Activated CD8-positive, alpha-beta T cell treated with anti-CD3 and anti-CD28 coated beads, Interleukin-2, amount 10 ng/mL, durations not matched to agents 7 days and 5 days (primary cell): ENCODE measurements around the gene MYBPH. TPM values are rescaled to one million over a fixed set of nuclear protein-coding genes. Genes with fewer than 3 reads are reported as not detected.

ENCODE experiments used
- ATAC-seq: fragments of 150-1000 bp; cut with Tn5 transposase; one replicate; pipeline ENCODE4 v1.10.0; 2021; ENCODE audit warnings: moderate library complexity
- CTCF ChIA-PET: fragments of 350-600 bp; sonication (Branson Sonifier 250); formaldehyde crosslinking; loops from one replicate; lab custom pipeline; 2021; ENCODE audit warnings: antibody characterized with exemption; lab: Charles Lee
- POLR2A ChIA-PET: fragments of 350-600 bp; sonication (Branson Sonifier 250); formaldehyde crosslinking; loops from one replicate; lab custom pipeline; 2021; ENCODE audit warnings: antibody characterized with exemption; lab: Charles Lee
- DNase-seq: peaks from one replicate; pipeline ENCODE4 v3.0.0-alpha.2; 2020
- H3K27ac Mint-ChIP-seq: one replicate; pipeline ENCODE4 v1.8.0; 2021; ENCODE audit warnings: mild to moderate bottlenecking, mixed read lengths
- H3K27me3 Mint-ChIP-seq: one replicate; pipeline ENCODE4 v1.8.0; 2021; ENCODE audit warnings: low read depth, mixed read lengths
- H3K36me3 Mint-ChIP-seq: one replicate; pipeline ENCODE4 v1.8.0; 2021; ENCODE audit warnings: low read depth, mixed read lengths
- H3K4me1 Mint-ChIP-seq: one replicate; pipeline ENCODE4 v1.8.0; 2021; ENCODE audit warnings: low read depth, mixed read lengths
- H3K4me3 Mint-ChIP-seq: one replicate; pipeline ENCODE4 v1.8.0; 2021; ENCODE audit warnings: mild to moderate bottlenecking, mixed read lengths
- H3K9me3 Mint-ChIP-seq: one replicate; pipeline ENCODE4 v1.8.0; 2022; ENCODE audit warnings: mixed read lengths; ENCODE audit not compliant: insufficient read depth
- total RNA-seq, 2 experiments: library from RNA; stranded (reverse); gene quantifications; one replicate each; pipeline ENCODE4 v1.2.3, GENCODE V29; 2021

Gene MYBPH
- total RNA-seq, 2 experiments from 2014 or later, result not detected

DNA sequence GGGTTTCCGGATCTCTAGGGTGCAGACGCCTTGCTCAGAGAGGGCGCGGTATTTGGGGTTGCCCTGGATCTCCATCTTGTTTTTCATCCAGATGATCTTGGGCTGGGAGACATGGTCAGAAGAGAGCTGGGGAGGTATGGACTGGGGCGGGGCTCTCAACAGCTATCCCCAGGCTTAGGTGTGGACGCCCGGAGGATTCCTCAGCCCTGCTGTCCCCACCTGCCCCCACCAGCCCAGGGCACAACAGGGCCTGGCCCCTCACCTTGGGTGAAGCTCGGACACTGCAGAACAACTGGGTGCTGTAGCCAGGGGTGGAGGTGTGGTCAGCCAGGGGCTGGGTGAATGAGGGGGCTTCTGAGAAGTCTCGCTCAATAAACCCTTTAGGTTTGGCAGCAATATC is 6.6 kb downstream of the MYBPH start:
- Mint-ChIP-seq H3K4me1 (peaks cover 2% of the 10 kb centered on the region), H3K36me3 (no peaks in the 10 kb centered on the region), H3K27ac (no peak overlapping the region), H3K27me3 (peaks cover 4% of the 10 kb centered on the region), H3K4me3 (no peak overlapping the region), H3K9me3 (no peaks in the 10 kb centered on the region)
- POLR2A ChIA-PET, result no interaction called here
- no peak for ATAC-seq
- CTCF ChIA-PET, result interaction anchor here (1.2 kb wide), 1 partner anchor 51 kb away, joined by 3 read pairs; no protein-coding TSS in a partner anchor
- no peak for DNase-seq

DNA sequence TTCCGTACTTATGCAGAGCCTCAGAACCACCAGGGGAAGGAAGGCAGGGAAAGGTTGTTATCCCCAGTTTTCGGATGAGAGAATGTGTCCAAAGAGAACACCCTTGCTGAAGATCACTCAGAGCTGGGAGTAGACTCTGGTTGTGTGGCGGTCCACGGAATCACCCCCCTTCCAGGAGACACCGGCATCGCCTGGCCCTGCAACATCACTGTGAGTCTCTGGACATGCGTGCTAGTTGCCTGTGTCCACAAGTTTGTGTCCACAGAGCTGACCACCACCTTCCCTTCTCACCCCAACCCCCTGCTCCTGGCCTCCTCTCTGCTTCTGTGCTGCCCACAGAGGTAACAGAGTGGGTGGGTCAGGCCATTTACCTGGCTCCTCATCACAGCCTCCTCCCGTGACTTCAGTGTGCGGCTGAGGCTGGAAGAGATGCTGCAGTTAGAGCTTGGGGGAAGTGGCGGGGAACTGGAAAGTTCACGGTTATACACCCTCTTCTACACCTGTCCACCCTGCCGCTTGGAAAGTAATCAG is 7.3 kb downstream of the MYBPH start:
- Mint-ChIP-seq H3K9me3 (no peaks in the 10 kb centered on the region), H3K27ac (no peak overlapping the region), H3K4me3 (no peak overlapping the region), H3K36me3 (no peaks in the 10 kb centered on the region), H3K27me3 (peaks cover 4% of the 10 kb centered on the region), H3K4me1 (peaks cover 2% of the 10 kb centered on the region)
- ATAC-seq, result no peak
- no peak for DNase-seq
- ChIA-PET CTCF (interaction anchor here (1.2 kb wide), 1 partner anchor 50 kb away, joined by 3 read pairs; no protein-coding TSS in a partner anchor), POLR2A (no interaction called here)

DNA sequence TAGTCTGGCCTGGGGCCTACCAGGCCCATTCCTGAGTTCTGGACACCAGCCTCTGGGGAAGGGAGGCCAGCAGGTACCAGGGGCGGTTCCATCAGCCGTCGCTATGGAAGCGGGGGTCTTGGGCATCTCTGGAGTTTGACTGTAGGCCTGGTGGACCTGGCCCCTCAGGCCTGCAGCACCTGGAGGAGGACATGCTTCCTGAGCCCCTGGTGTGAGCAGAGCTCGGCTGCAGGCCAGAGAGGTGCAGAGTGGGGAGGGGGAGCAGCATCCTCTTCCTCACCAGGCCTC is 7.8 kb downstream of the MYBPH start:
- H3K4me1 Mint-ChIP-seq, result peaks cover 2% of the 10 kb centered on the region
- no peak for DNase-seq
- H3K36me3 Mint-ChIP-seq, result no peaks in the 10 kb centered on the region
- ATAC-seq, result no peak
- no peak overlapping the region for H3K4me3 Mint-ChIP-seq
- H3K9me3 Mint-ChIP-seq, result no peaks in the 10 kb centered on the region
- ChIA-PET CTCF (no interaction called here), POLR2A (no interaction called here)
- peaks cover 7% of the 10 kb centered on the region for H3K27me3 Mint-ChIP-seq
- H3K27ac Mint-ChIP-seq, result no peak overlapping the region

DNA sequence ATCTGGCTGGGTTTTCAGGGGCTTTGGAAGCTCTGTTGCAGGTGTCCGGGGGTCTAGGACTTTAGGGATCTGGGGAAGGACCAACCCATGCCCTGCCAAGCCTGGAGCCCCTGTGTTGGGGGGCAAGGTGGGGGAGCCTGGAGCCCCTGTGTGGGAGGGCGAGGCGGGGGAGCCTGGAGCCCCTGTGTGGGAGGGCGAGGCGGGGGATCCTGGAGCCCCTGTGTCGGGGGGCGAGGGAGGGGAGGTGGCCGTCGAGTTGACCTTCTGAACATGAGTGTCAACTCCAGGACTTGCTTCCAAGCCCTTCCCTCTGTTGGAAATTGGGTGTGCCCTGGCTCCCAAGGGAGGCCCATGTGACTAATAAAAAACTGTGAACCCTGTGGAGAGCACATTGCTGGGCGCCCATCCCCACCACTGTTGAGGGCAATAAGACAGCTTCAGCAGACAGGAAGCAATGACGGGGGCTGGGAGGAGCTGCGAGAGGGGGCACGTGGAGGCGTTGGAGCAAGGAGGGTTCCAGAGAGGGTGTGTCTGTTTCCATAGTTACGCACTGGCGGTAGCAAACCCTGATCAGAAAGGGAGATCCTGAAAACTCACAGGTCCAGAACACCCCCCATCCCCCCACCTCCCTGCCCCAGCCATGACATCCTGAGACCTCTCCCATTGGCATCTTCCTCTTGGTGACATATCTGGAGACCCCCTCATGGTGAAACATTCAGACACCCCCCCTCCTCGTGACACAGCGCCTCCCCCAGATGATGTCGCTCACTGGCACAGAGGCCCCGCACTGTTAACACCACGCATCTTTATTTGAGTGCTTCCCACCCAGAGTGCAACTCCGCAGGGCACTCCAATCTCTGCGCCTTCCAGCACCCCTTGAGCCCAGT is 8.4 kb downstream of the MYBPH start:
- POLR2A ChIA-PET, result no interaction called here
- peaks cover 10% of the 10 kb centered on the region for H3K27me3 Mint-ChIP-seq

DNA sequence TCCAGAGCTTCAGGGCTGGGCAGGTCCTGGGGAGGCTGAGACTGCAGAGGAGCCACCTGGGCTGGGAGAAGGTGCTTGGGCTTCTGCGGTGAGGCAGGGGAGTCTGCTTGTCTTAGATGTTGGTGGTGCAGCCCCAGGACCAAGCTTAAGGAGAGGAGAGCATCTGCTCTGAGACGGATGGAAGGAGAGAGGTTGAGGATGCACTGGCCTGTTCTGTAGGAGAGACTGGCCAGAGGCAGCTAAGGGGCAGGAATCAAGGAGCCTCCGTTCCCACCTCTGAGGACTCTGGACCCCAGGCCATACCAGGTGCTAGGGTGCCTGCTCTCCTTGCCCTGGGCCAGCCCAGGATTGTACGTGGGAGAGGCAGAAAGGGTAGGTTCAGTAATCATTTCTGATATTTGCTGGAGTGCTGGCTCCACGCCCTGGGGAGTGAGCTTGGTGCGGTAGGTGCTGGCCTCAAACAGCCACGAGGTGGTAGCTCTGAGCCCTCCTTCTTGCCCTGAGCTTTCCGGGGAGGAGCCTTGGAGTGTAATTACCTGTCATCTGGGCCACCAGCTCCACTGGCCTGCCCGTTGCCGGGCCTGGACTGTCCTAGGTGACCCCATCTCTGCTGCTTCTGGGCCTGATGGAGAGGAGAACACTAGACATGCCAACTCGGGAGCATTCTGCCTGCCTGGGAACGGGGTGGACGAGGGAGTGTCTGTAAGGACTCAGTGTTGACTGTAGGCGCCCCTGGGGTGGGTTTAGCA is 9.3 kb downstream of the MYBPH start:
- no peak overlapping the region for H3K4me3 Mint-ChIP-seq

More for the DNA sequence above, 8.4 kb downstream of the MYBPH start:
- Mint-ChIP-seq H3K4me1 (peaks cover 2% of the 10 kb centered on the region), H3K27ac (no peak overlapping the region), H3K36me3 (no peaks in the 10 kb centered on the region), H3K9me3 (no peaks in the 10 kb centered on the region), H3K4me3 (no peak overlapping the region)
- ATAC-seq (no peak), DNase-seq (peak; percentile 24)
- CTCF ChIA-PET, result interaction anchor here (1.0 kb wide), 1 partner anchor 49 kb away, joined by 3 read pairs; no protein-coding TSS in a partner anchor

DNA sequence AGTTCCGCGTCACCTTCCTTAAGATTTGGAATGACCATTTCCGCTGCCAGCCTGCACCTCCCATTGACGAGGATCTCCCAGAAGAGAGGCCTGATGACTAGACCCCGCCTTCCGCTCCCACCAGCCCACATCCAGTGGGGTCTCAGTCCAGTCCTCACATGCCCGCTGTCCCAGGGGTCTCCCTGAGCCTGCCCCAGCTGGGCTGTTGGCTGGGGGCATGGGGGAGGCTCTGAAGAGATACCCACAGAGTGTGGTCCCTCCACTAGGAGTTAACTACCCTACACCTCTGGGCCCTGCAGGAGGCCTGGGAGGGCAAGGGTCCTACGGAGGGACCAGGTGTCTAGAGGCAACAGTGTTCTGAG is 9.8 kb downstream of the MYBPH start:
- no peak for ATAC-seq
- Mint-ChIP-seq H3K4me3 (no peak overlapping the region), H3K27ac (no peak overlapping the region), H3K4me1 (peaks cover 2% of the 10 kb centered on the region), H3K36me3 (no peaks in the 10 kb centered on the region), H3K9me3 (no peaks in the 10 kb centered on the region), H3K27me3 (peaks cover 13% of the 10 kb centered on the region)
- ChIA-PET POLR2A (no interaction called here), CTCF (interaction anchor here (0.6 to 1.0 kb wide), 3 partner anchors 50 to 103 kb away, joined by 3 read pairs; no protein-coding TSS in a partner anchor)
- DNase-seq, result no peak

More for the DNA sequence above, 9.3 kb downstream of the MYBPH start:
- Mint-ChIP-seq H3K36me3 (no peaks in the 10 kb centered on the region), H3K9me3 (no peaks in the 10 kb centered on the region), H3K27me3 (peaks cover 10% of the 10 kb centered on the region), H3K4me1 (peaks cover 2% of the 10 kb centered on the region), H3K27ac (peak overlapping the region; percentile 35)
- POLR2A ChIA-PET, result no interaction called here
- ATAC-seq (peak; percentile 49), DNase-seq (peak; percentile 28)
- CTCF ChIA-PET, result interaction anchor here (0.6 to 1.0 kb wide), 3 partner anchors 50 to 103 kb away, joined by 3 read pairs; no protein-coding TSS in a partner anchor

DNA sequence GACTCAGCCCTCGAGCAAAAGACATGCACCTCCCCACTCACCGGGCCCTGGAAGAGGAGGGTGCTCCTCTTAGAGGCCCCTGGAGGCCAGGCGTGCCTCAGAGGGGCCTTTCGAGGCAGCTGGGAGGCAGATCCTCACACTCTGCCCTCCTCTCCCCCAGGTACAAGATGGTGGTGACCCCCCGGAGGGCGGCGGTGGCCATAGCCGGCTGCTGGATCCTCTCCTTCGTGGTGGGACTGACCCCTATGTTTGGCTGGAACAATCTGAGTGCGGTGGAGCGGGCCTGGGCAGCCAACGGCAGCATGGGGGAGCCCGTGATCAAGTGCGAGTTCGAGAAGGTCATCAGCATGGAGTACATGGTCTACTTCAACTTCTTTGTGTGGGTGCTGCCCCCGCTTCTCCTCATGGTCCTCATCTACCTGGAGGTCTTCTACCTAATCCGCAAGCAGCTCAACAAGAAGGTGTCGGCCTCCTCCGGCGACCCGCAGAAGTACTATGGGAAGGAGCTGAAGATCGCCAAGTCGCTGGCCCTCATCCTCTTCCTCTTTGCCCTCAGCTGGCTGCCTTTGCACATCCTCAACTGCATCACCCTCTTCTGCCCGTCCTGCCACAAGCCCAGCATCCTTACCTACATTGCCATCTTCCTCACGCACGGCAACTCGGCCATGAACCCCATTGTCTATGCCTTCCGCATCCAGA is 10.4 kb downstream of the MYBPH start:
- H3K4me3 Mint-ChIP-seq, result no peak overlapping the region
- peaks cover 2% of the 10 kb centered on the region for H3K4me1 Mint-ChIP-seq
- peaks cover 14% of the 10 kb centered on the region for H3K27me3 Mint-ChIP-seq
- ChIA-PET CTCF (interaction anchor here (1.4 kb wide), 1 partner anchor 125 kb away, joined by 4 read pairs; no protein-coding TSS in a partner anchor), POLR2A (no interaction called here)
- no peaks in the 10 kb centered on the region for H3K9me3 Mint-ChIP-seq
- DNase-seq (no peak), ATAC-seq (no peak)
- no peaks in the 10 kb centered on the region for H3K36me3 Mint-ChIP-seq
- H3K27ac Mint-ChIP-seq, result no peak overlapping the region

DNA sequence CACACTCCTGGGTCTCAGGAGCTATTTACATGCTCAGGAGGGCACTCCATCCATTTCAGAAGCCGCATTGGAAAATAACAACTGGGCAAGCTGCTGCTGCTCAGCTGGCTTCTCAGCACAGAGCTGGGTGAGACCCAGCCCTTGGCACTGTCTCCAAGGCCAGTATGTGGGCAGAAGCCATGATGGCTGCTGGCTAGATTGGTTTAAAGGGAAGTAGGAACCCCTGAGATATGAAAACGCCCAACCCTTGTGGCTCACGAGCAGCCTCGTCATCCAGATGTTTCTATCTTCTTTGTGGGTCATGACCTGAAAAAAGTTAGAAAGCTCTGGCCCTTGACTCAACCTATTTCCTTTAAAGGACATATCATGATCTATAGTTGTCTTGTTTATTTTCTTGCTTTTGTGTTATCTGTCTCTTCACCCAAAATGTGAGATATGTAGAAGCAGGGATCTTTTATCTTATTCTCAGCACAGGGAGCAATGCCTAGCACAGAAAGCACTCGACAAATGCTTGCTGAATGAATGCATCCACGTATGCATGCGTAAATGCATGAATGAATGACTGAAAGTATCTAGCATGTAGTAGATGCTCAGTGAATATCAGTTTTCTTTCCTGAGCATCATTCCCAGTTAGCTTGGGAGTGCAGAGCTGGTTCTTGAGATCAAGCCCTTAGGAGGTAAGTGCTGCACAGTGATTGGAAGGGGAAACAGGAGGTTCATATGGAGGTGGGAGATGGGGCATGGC is 11.6 kb downstream of the MYBPH start:
- peaks cover 20% of the 10 kb centered on the region for H3K27me3 Mint-ChIP-seq
- peaks cover 2% of the 10 kb centered on the region for H3K4me1 Mint-ChIP-seq
- H3K4me3 Mint-ChIP-seq, result no peak overlapping the region
- H3K36me3 Mint-ChIP-seq, result no peaks in the 10 kb centered on the region
- no peak overlapping the region for H3K27ac Mint-ChIP-seq
- ChIA-PET CTCF (interaction anchor here (1.4 kb wide), 1 partner anchor 124 kb away, joined by 4 read pairs; no protein-coding TSS in a partner anchor), POLR2A (no interaction called here)
- ATAC-seq (no peak), DNase-seq (no peak)
- H3K9me3 Mint-ChIP-seq, result no peaks in the 10 kb centered on the region

DNA sequence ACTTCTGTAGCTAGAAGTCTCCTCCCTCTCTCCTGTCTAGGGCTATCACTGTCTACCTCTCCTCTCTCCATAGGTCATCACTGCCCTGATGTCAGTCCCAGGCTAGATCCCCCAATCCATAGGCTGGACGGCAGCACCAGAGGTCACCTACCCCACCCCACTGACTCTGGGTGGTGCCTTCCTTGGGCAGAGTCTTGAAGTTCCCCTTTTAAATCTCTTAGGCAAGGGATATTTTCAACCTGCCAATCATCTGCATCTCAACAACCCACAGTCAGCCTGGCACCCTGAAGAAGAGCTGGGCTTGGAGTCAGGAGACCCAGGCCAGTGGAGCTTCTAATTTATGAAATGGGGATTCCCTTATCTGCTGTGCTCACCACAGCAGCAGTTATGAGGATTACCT is 13.2 kb downstream of the MYBPH start:
- no peak for ATAC-seq
- DNase-seq, result no peak
- ChIA-PET CTCF (interaction anchor here (2.0 kb wide), 1 partner anchor 10 kb away, joined by 10 read pairs; no protein-coding TSS in a partner anchor), POLR2A (no interaction called here)
- no peak overlapping the region for H3K4me3 Mint-ChIP-seq
- H3K36me3 Mint-ChIP-seq, result no peaks in the 10 kb centered on the region
- no peak overlapping the region for H3K27ac Mint-ChIP-seq
- H3K27me3 Mint-ChIP-seq, result peaks cover 31% of the 10 kb centered on the region
- H3K4me1 Mint-ChIP-seq, result peaks cover 2% of the 10 kb centered on the region
- H3K9me3 Mint-ChIP-seq, result no peaks in the 10 kb centered on the region

DNA sequence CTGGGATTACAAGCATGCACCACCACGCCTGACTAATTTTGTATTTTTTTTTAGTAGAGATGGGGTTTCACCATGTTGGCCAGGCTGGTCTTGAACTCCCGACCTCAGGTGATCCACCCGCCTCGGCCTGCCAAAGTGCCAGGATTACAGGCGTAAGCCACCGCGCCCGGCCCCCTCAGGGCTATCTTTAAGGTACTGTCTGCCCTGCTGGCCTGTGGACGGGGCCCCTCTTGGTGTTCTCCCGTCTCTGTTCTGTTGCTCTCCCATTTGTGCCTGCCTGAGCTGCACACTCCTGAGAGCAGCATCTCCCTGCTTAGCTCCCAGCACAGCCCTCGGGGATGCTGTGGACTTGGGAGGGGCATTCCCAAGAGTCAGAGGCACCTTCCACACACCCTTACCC is 13.9 kb downstream of the MYBPH start:
- ATAC-seq, result no peak
- ChIA-PET CTCF (interaction anchor here (2.0 kb wide), 1 partner anchor 11 kb away, joined by 10 read pairs; no protein-coding TSS in a partner anchor), POLR2A (no interaction called here)
- H3K4me1 Mint-ChIP-seq, result peaks cover 2% of the 10 kb centered on the region
- peaks cover 35% of the 10 kb centered on the region for H3K27me3 Mint-ChIP-seq
- no peaks in the 10 kb centered on the region for H3K36me3 Mint-ChIP-seq
- DNase-seq, result no peak
- no peak overlapping the region for H3K27ac Mint-ChIP-seq
- H3K4me3 Mint-ChIP-seq, result no peak overlapping the region
- no peaks in the 10 kb centered on the region for H3K9me3 Mint-ChIP-seq

DNA sequence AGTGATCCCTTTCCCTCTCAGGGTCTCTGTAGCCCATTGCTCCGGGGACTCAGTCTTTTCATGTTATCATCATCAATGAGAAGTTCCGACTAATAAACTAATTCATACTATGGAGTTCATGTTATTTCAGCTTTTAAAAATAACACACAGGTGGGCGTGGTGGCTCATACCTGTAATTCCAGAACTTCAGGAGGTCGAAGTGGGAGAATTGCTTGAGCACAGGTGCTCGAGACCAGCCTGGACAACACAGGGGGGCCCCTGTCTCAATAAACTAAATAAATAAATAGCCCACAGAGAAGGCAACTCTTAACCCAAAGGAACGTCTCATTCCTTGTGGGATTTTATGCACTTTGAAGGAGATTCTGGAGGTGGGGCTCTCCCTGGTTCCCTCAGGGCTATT is 14.5 kb downstream of the MYBPH start:
- Mint-ChIP-seq H3K9me3 (no peaks in the 10 kb centered on the region), H3K27me3 (peaks cover 35% of the 10 kb centered on the region), H3K4me3 (no peak overlapping the region), H3K27ac (no peak overlapping the region), H3K36me3 (no peaks in the 10 kb centered on the region), H3K4me1 (no peaks in the 10 kb centered on the region)
- ChIA-PET POLR2A (no interaction called here), CTCF (interaction anchor here (2.0 kb wide), 1 partner anchor 11 kb away, joined by 10 read pairs; no protein-coding TSS in a partner anchor)
- ATAC-seq (no peak), DNase-seq (no peak)
